Activated T-cell treated with anti-CD3 and anti-CD28 coated beads, Interleukin-2, amount 50 U/mL, for 72 hours (primary cell): Measurements from ENCODE around the gene PLA2R1. TPM values are rescaled to one million over a fixed set of nuclear protein-coding genes. Genes with fewer than 3 reads are reported as not detected.
"Not testable (repeated sequence)": the region's sequence is repeated elsewhere in the genome, so short reads cannot be mapped to it uniquely, and the experiment has no call there.

Experiments used
- ATAC-seq, 2 donors: fragments of 150-1000 bp; cut with Tn5 transposase; replicated peaks in 1 of 2; 2 replicates each; pipeline ENCODE4 v1.10.0; 2021; ENCODE audit warnings: moderate library complexity in 2 of 2, mild to moderate bottlenecking in 1 of 2
- DNase-seq, 2 donors: peaks; one replicate each; pipeline ENCODE4 v3.0.0; 2021 to 2022; ENCODE audit warnings: mixed read lengths in 1 of 2
- H3K27ac Mint-ChIP-seq: one replicate; pipeline ENCODE4 v1.8.0; 2022; ENCODE audit warnings: mild to moderate bottlenecking, moderate library complexity, mixed read lengths
- H3K27me3 Mint-ChIP-seq: one replicate; pipeline ENCODE4 v1.8.0; 2022; ENCODE audit warnings: low read depth, mixed read lengths
- H3K36me3 Mint-ChIP-seq, 2 donors: one replicate each; pipeline ENCODE4 v1.8.0; 2022; ENCODE audit warnings: mixed read lengths in 2 of 2, mild to moderate bottlenecking in 1 of 2; ENCODE audit not compliant: insufficient read depth in 2 of 2
- H3K4me1 Mint-ChIP-seq: one replicate; pipeline ENCODE4 v1.8.0; 2022; ENCODE audit warnings: low read depth, mixed read lengths
- H3K4me3 Mint-ChIP-seq, 2 donors: one replicate each; pipeline ENCODE4 v1.8.0; 2022; ENCODE audit warnings: mild to moderate bottlenecking in 2 of 2, mixed read lengths in 2 of 2, moderate library complexity in 2 of 2
- H3K9me3 Mint-ChIP-seq, 2 donors: one replicate each; pipeline ENCODE4 v1.8.0; 2022; ENCODE audit warnings: mixed read lengths in 2 of 2
- total RNA-seq, 2 donors: library from RNA; stranded (reverse); gene quantifications; one replicate each; pipeline ENCODE4 v1.2.3, GENCODE V29; 2022

The PLA2R1 gene
- total RNA-seq, 2 donors from 2014 or later: not detected

DNA sequence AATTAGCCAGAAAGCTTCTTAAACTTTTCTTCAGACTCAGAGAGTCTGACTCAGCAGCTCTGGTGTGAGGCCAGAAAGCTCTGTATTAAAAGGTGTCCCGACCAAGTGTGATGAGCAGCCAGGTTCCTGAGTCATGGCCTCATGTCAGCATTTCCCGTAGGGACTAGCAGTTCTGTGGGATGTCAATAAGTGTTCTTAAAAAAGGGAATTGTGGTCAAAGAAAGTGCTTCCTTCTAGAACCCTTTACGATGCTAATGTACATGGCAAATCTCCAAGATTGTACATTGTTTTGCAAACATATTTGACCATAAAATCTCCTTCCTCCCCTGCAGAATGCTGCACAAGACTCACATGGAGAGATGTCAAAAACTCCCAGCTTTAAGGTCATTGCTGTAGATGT lies 80.1 kb downstream of the PLA2R1 start:
- ATAC-seq (no peak), DNase-seq (no peak)
- H3K27ac Mint-ChIP-seq: no peak overlapping the region
- peaks cover 55% of the 10 kb centered on the region for H3K27me3 Mint-ChIP-seq
- H3K9me3 Mint-ChIP-seq: no peaks in the 10 kb centered on the region
- H3K4me3 Mint-ChIP-seq: no peak overlapping the region
- no peaks in the 10 kb centered on the region for H3K4me1 Mint-ChIP-seq
- no peaks in the 10 kb centered on the region for H3K36me3 Mint-ChIP-seq

DNA sequence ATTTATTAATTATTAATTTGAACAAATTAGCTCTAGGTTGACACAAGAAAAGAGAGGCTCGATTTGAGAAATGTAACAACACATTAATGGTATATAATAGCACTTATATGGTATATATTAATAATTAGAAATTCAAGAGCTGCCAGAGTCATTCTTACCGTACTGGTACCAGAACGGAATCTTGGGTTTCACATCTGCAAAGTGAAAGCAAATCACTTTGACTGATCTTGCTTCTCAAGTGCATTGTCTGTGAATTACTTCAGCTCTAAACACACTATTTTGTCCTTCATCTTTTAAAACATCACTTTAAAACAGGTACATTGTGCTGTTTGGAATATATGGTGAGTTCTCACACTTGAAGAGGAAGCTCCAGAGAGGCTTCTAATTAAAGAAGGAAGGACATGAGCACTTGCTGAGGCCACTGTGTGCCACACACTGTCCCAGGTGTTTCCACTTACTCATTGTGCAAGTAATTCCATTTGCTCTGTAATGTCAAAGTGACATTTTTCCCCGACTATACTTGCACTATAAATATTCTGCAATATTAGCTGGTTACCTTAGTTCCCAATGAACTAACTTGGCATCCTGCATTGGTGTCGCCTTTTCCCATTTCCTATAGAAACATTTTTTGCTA lies 85.8 kb downstream of the PLA2R1 start:
- Mint-ChIP-seq H3K4me1 (no peaks in the 10 kb centered on the region), H3K36me3 (no peaks in the 10 kb centered on the region), H3K4me3 (no peak overlapping the region), H3K9me3 (no peaks in the 10 kb centered on the region), H3K27ac (no peak overlapping the region), H3K27me3 (peaks cover 30% of the 10 kb centered on the region)
- DNase-seq (no peak), ATAC-seq (no peak)

- Mint-ChIP-seq H3K27me3 (peaks cover 4% of the 10 kb centered on the region), H3K4me3 (no peak overlapping the region), H3K36me3 (no peaks in the 10 kb centered on the region), H3K9me3 (no peaks in the 10 kb centered on the region), H3K27ac (no peak overlapping the region), H3K4me1 (no peaks in the 10 kb centered on the region)
- ATAC-seq (no peak), DNase-seq (no peak)
Measured at GRCh38 chr2:159973325-159973724, 89.1 kb downstream of the PLA2R1 start.

GRCh38 chr2:159971365-159972152 lies 90.9 kb downstream of the PLA2R1 start:
- Mint-ChIP-seq H3K27me3 (no peaks in the 10 kb centered on the region), H3K27ac (no peak overlapping the region), H3K4me3 (no peak overlapping the region), H3K4me1 (no peaks in the 10 kb centered on the region), H3K9me3 (no peaks in the 10 kb centered on the region), H3K36me3 (no peaks in the 10 kb centered on the region)
- no peak for DNase-seq
- ATAC-seq: no peak

- H3K36me3 Mint-ChIP-seq, H3K27me3 Mint-ChIP-seq, H3K27ac Mint-ChIP-seq, ATAC-seq, H3K4me3 Mint-ChIP-seq, DNase-seq, H3K9me3 Mint-ChIP-seq, H3K4me1 Mint-ChIP-seq: not testable (repeated sequence)
Measured at GRCh38 chr2:159970548-159970947, 91.9 kb downstream of the PLA2R1 start.

GRCh38 chr2:159968279-159968900 lies 94.0 kb downstream of the PLA2R1 start:
- peak; percentile 12 to 27 for DNase-seq
- no peaks in the 10 kb centered on the region for H3K9me3 Mint-ChIP-seq
- no peaks in the 10 kb centered on the region for H3K27me3 Mint-ChIP-seq
- H3K4me1 Mint-ChIP-seq: no peaks in the 10 kb centered on the region
- H3K4me3 Mint-ChIP-seq: no peak overlapping the region
- no peak overlapping the region for H3K27ac Mint-ChIP-seq
- H3K36me3 Mint-ChIP-seq: no peaks in the 10 kb centered on the region
- peak; percentile 47 to 56 for ATAC-seq

GRCh38 chr2:159963700-159964099 lies 98.7 kb downstream of the PLA2R1 start:
- H3K9me3 Mint-ChIP-seq: no peaks in the 10 kb centered on the region
- ATAC-seq (no peak), DNase-seq (no peak)
- no peak overlapping the region for H3K27ac Mint-ChIP-seq
- H3K27me3 Mint-ChIP-seq: no peaks in the 10 kb centered on the region
- H3K4me3 Mint-ChIP-seq: no peak overlapping the region
- H3K36me3 Mint-ChIP-seq: peaks cover 0 to 3% of the 10 kb centered on the region in 2 donors
- peaks cover 23% of the 10 kb centered on the region for H3K4me1 Mint-ChIP-seq

- H3K27ac Mint-ChIP-seq, H3K9me3 Mint-ChIP-seq, H3K36me3 Mint-ChIP-seq, H3K4me3 Mint-ChIP-seq, DNase-seq, H3K27me3 Mint-ChIP-seq, ATAC-seq: not testable (repeated sequence)
- peaks cover 23% of the 10 kb centered on the region for H3K4me1 Mint-ChIP-seq
Measured at GRCh38 chr2:159962513-159962912, 99.9 kb downstream of the PLA2R1 start.

- Mint-ChIP-seq H3K9me3 (no peaks in the 10 kb centered on the region), H3K4me3 (peak overlapping the region in 1 of 2 donors; percentile 16), H3K27ac (no peak overlapping the region), H3K4me1 (peaks cover 23% of the 10 kb centered on the region), H3K27me3 (peaks cover 8% of the 10 kb centered on the region), H3K36me3 (peaks cover 0 to 3% of the 10 kb centered on the region in 2 donors)
- DNase-seq (no peak), ATAC-seq (no peak)
Measured at GRCh38 chr2:159961451-159961850, 101.0 kb downstream of the PLA2R1 start.

GRCh38 chr2:159961037-159961436 lies 101.4 kb downstream of the PLA2R1 start:
- Mint-ChIP-seq H3K36me3 (peaks cover 0 to 3% of the 10 kb centered on the region in 2 donors), H3K27me3 (peaks cover 8% of the 10 kb centered on the region), H3K4me3 (no peak overlapping the region), H3K4me1 (peaks cover 23% of the 10 kb centered on the region), H3K27ac (no peak overlapping the region), H3K9me3 (no peaks in the 10 kb centered on the region)
- DNase-seq: no peak
- no peak for ATAC-seq

DNA sequence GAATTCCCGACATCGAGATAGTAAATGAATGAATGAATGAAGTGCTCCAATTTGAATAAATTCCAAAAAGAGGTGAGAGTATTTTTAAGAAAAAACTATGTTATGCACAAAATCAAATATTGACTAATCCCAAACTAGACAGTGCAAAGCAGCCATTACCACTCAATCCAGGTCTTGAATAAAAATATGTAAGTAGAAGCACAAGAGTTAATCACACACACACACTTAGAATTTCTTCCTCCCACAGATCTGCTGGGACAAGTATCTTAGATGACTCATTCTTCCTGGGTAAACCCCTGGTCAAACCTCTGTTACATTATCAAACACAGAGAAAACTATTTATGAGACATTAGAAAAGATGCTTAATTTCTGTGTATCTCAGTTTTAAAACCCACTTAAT lies 102.0 kb downstream of the PLA2R1 start:
- ATAC-seq (peak; percentile 79 to 90), DNase-seq (no peak)
- Mint-ChIP-seq H3K9me3 (no peaks in the 10 kb centered on the region), H3K4me1 (peaks cover 23% of the 10 kb centered on the region), H3K27me3 (peaks cover 8% of the 10 kb centered on the region), H3K4me3 (peak overlapping the region; percentile 31 to 59), H3K27ac (peak overlapping the region; percentile 49), H3K36me3 (peaks cover 0 to 3% of the 10 kb centered on the region in 2 donors)

- ATAC-seq: no peak
- no peaks in the 10 kb centered on the region for H3K9me3 Mint-ChIP-seq
- peaks cover 0 to 3% of the 10 kb centered on the region in 2 donors for H3K36me3 Mint-ChIP-seq
- H3K4me3 Mint-ChIP-seq: no peak overlapping the region
- peaks cover 8% of the 10 kb centered on the region for H3K27me3 Mint-ChIP-seq
- DNase-seq: no peak
- H3K4me1 Mint-ChIP-seq: peaks cover 28% of the 10 kb centered on the region
- no peak overlapping the region for H3K27ac Mint-ChIP-seq
Measured at GRCh38 chr2:159959136-159959535, 103.3 kb downstream of the PLA2R1 start.

DNA sequence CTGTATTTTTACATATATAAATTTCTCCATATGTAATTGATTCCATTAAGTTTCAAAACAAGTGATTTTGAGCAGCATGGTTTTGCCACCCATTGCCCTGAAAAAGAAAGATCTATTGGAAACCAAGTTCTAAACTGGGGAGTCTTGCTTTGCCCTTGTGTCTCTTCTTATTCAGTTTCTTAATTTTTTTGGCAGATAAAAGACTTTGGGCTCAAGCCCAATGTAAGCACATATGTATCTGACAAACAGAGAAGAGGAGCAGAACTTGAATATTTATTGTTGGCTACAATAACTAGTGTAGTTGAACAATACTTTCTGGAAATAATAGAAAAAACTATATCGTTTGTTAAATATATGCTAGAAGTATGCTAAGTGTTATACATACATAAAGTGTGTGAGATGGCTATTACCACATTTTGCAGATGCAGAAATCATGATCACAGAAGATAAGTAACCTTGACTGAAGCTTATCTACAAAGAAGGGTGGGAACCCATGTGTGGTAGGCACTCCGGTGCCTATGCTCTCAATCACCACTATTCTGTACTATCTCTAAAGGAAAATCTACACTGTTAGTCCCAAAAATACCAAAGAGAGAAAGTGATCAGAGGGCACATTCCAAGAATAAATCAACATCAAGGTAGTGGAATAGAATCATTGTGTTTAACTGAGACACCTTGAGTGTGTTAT lies 109.1 kb downstream of the PLA2R1 start:
- Mint-ChIP-seq H3K27ac (no peak overlapping the region), H3K4me3 (no peak overlapping the region), H3K9me3 (no peaks in the 10 kb centered on the region), H3K4me1 (peaks cover 4% of the 10 kb centered on the region), H3K36me3 (no peaks in the 10 kb centered on the region), H3K27me3 (peaks cover 38% of the 10 kb centered on the region)
- DNase-seq (no peak), ATAC-seq (no peak)
